Hepatic stellate cell (primary cell): Measurements from ENCODE around the gene NBPF3.
A peak's percentile ranks its signal among the peaks of the same experiment; 100 is the strongest.
"Not testable (repeated sequence)": the region's sequence is repeated elsewhere in the genome, so short reads cannot be mapped to it uniquely, and the experiment has no call there.

ENCODE experiments used
- DNase-seq: peaks from one replicate; pipeline ENCODE4 v3.0.0; 2011; ENCODE audit warnings: low spot score

NBPF3 gene

GRCh38 chr1:21518774-21519455 is 79.0 kb downstream of the NBPF3 start:
- no peak for DNase-seq

GRCh38 chr1:21519486-21520070 is 79.6 kb downstream of the NBPF3 start:
- not testable (repeated sequence) for DNase-seq

GRCh38 chr1:21520899-21521716 is 81.2 kb downstream of the NBPF3 start:
- no peak for DNase-seq

DNA sequence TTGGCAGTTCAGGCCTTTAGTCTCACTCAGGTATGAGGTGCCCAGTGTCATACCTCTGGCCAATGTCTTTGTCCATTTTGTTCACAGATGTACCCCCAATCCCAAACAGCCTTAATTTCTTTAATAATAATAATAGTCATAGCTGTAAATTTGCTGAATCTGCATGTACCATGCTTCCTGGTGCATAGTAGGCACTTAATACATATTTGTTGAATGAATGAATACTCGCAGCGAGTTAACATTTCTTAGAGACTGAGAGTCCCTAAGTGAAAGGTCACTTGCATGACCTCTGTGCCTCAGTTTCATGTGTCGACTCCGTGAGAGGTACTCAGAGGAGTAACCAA is 81.8 kb downstream of the NBPF3 start:
- no peak for DNase-seq

DNA sequence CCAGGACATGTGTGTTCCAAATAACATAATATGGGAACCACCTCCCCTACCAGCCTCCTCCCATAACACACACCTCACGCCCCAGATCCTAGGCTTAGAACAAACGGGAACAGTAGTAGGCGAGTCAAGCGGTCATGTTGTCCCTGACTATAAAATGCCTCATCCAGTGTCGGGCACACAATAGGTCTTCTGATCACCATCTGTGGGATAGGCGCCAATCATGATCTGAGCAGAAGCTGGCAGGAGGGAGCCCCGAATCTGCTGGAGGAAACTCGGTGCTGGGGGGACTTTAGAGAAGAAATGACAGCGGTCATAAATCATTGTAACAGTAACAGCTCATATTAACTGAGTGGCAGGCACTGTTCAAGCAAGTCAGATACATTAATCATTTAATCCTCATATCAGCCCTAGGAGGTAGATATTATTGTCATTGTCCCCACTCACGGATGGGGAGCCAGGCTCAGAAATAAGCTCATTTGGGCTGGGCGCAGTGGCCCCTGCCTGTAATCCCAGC is 82.6 kb downstream of the NBPF3 start:
- DNase-seq, result no peak

DNA sequence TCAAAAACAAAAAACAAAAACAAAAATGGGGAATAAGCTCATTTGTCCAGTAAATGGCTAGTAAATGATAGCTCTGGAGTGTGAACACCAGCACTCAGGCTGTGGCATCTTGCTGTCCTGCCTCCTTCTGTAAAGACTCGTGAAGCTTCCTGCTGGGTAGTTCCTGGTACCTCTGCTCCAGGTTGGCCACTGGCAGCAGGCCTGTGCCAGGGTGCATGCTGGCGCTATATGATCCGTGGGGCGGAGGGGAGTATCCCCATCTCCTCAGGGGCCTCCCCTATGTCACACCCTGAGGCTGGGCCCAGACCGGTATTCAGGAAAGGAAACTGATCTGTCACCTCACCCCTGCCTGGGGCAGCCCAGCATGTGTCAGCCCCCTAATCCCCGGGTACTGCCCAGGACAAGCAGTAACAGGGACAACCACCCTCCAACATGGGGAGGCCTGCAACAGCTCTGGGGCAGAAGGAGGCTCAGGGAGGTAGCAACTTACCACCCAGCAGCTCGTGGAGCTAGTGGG is 83.4 kb downstream of the NBPF3 start:
- DNase-seq, result no peak

DNA sequence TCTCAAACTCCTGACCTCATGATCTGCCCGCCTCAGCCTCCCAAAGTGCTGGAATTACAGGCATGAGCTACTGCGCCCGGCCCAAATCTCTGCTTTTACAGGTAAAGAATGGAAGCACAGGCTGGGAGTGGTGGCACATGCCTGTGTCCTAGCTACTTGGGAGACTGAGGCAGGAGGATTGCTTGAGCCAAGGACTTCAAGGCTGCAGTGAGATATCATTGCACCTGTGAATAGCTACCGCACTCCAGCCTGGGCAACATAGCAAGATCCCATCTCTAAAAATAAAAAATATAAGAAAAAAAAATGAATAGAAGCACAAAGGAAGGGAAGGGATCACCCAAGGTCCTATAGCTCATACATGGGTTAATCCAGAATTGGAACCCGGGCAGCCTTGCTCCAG is 84.3 kb downstream of the NBPF3 start:
- DNase-seq, result no peak

DNA sequence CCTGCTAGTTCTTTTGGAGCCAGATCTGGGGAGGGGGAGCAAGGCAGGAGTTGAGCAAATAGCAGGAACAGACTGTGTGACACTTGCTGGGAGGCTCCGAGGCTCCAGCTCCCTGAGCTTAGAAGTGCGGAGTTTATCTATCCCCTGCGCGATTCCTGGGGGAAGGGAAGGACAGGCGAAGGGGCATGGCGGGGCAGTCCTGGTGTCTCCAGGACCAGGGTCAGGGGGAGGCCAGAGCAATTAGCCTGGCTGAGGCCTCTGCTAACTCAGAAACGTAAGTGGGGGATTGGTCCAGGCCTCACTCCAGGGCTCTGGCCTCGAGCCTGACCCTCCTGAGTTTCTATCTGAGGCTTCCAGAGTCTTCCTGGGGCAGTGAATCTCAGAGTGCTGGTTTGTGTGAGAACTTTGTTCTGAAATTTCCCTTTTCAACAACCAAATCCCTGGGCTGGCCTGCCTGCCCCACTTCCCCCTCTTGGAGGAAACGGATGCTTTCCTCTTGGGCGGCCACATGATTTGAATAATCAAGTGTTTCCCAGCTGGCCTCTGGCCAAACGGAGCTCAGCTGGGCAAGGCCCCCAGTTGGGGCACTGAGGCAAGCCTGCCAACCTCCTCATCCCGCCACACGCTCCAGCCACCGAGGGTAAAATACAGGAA is 84.9 kb downstream of the NBPF3 start:
- no peak for DNase-seq

- no peak for DNase-seq
These were observed 85.4 kb downstream of the NBPF3 start for GRCh38 chr1:21525340-21525717.

DNA sequence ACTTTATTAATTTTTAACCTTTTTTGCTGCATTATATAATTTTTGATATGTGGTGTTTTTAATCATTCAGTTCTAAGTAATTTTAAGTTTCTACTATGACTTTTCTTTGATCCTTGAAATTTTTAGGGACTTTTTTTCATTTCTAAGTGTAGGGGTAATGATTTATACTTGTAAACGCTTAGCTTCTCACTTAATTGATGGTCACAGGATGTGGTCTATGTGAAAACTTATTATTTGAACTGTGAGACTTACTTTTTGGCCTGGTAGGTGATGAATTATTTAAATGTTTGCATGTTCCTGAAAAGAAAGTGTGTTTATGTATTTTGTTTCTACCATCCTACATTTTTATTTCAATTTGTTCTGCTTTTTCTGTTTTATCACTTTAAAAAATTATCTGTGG is 86.5 kb downstream of the NBPF3 start:
- no peak for DNase-seq

- DNase-seq, result peak; percentile 55
These were observed 90.6 kb downstream of the NBPF3 start for GRCh38 chr1:21530368-21531016.

DNA sequence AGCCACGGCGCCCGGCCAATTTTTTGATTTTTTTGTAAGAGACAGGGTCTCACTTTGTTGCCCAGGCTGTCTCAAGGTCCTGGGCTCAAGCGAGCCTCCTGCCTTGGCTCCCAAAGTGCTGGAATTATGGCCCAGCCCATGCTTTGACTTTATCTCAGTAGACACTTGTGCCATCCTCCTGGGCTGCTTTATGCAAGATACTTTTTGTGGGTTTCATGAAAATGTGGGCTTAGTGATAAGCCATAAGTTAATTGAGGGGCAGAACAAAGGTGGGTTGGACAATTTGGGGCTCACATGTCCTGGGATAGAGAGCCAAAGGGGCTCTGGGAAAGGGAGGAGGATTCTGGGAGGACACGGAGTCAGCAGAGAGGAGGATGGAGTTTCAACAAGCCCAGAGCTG is 91.3 kb downstream of the NBPF3 start:
- no peak for DNase-seq

GRCh38 chr1:21532496-21532895 is 92.6 kb downstream of the NBPF3 start:
- DNase-seq, result no peak

DNA sequence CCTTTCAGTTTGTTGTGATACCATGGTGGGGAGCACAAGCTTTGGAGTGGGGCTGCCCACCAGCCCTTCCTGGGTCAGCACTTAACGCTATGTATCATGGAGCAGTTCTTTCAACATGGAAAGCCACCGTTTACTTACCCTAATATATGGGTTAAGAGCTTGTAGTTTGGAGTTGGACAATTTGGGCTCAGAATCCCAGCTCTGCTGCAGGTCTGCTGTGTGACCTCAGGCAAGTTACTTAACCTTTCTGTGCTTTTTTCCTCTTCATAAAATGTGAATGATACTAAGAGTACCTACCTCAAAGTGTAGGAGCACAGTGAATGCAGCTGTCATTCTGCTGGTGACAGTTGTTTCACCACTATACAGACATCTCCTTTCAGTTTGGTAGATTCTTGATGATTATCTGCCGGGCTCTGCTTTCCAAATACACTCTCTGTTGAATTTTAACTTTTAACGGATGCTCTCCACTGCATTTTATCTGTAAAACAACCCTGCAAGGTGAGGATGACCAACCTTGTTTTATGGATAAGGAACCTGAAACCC is 93.1 kb downstream of the NBPF3 start:
- DNase-seq, result no peak

- no peak for DNase-seq
These were observed 94.2 kb downstream of the NBPF3 start for GRCh38 chr1:21534146-21534545.
